Brain microvascular endothelial cell (primary cell): ENCODE measurements around the gene CRTC3.

Source experiments
- DNase-seq: peaks from one replicate; pipeline ENCODE4 v3.0.0-alpha.2; 2020
- H3K27ac ChIP-seq: fragments of 250-450 bp; sonication (Bioruptor Pico); 2 replicates; pipeline ENCODE4 v1.5.1; 2020; ENCODE audit warnings: mild to moderate bottlenecking, moderate library complexity
- H3K27me3 ChIP-seq: fragments of 250-450 bp; sonication (Bioruptor Pico); replicated peaks from 2 replicates; pipeline ENCODE4 v1.5.1; 2020; ENCODE audit warnings: mild to moderate bottlenecking
- H3K36me3 ChIP-seq: fragments of 250-450 bp; sonication (Bioruptor Pico); replicated peaks from 2 replicates; pipeline ENCODE4 v1.5.1; 2020; ENCODE audit warnings: mild to moderate bottlenecking
- H3K4me3 ChIP-seq: 2 replicates; pipeline ENCODE4 v1.5.1; 2011; ENCODE audit warnings: low read depth, mild to moderate bottlenecking, control low read depth, low read length, moderate library complexity
- CTCF ChIP-seq: IDR thresholded peaks from 2 replicates; pipeline ENCODE4 v1.5.1; 2011; ENCODE audit warnings: low read depth, mild to moderate bottlenecking, moderate library complexity, low read length, control low read depth, inconsistent platforms; ENCODE audit errors: missing control alignments
- in situ Hi-C: cut with HindIII; loops from 2 replicates; pipeline ENCODE4 v1.10.0; 2017; ENCODE audit warnings: low sequenced_read_pairs, low pct_ligation_motif_present

CRTC3 gene

DNA sequence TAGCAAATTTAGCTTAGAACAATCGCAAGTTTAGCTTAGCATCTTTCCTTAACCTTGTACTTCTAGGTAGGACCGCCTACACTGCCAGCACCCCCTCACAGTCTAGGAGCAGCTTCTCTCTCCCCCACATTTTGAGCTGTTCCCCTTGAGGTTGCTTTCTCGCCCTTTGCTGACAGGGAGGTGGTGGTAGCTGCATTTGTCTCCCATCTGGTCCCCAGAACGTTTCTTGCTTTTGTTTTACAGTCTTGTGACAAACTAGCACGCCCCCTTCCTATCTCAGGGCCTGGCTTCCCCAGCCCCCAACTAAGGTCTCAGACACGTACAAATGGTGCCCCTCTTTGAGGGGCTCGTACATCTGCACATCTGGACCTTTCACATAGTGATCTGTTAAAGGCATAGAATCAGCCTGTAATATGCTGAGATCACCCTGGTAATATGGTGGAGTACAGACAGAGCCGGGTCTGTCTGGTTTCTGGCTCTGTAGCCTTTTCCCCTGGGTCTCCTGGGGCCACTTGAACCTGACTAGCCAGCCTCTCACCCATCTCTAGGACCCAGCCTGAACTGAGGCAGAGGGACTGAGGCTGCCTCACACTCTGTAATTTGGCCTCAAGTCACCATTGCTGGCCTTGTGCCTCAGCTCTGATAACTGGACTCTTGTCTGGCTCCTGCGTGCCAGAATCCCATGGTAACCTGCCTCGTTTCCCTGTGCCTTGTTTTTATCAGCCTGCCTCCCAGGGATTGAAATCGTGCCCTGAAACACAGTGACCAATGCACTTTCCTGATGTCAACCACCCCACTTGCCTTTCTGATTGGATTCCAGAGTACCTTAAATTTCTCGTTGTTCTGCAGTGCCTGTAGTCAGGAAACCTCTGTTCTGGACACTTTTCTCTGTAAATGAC, 27.7 kb downstream of the CRTC3 start:
- Histone ChIP-seq H3K27ac (peak overlapping the region; percentile 65), H3K4me3 (no peak overlapping the region), H3K27me3 (no peaks in the 10 kb centered on the region), H3K36me3 (no peaks in the 10 kb centered on the region)
- TF ChIP-seq CTCF = no peak
- DNase-seq = peak; percentile 74
- in situ Hi-C loops = no loop called here

- H3K36me3 ChIP-seq = no peaks in the 10 kb centered on the region
- no peak for DNase-seq
- in situ Hi-C loops = no loop called here
- peak overlapping the region; percentile 65 for H3K27ac ChIP-seq
- H3K27me3 ChIP-seq = no peaks in the 10 kb centered on the region
- no peak for TF ChIP-seq CTCF
- H3K4me3 ChIP-seq = no peak overlapping the region
These were observed 28.4 kb downstream of the CRTC3 start for GRCh38 chr15:90558171-90558573.

DNA sequence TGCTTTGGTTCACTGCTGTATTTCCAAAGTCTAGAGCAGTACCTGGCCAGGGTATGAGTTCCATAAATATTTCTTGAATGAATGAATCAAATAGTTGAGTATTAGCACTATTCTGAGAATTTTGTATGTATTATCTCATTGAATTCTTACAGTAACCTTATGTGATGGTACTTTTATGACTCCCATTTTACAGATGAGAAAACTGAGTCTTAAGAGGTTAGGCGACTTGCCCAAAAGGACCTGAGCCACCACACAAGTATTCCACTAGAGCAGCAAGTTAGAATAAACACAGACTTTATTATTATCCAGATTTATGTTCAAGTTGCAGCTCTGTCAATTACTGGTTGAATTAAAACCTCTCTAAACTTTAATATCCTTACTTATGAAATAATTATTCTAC, 29.4 kb downstream of the CRTC3 start:
- no peaks in the 10 kb centered on the region for H3K27me3 ChIP-seq
- no peak for TF ChIP-seq CTCF
- DNase-seq = no peak
- in situ Hi-C loops = no loop called here
- H3K4me3 ChIP-seq = no peak overlapping the region
- no peaks in the 10 kb centered on the region for H3K36me3 ChIP-seq
- no peak overlapping the region for H3K27ac ChIP-seq

DNA sequence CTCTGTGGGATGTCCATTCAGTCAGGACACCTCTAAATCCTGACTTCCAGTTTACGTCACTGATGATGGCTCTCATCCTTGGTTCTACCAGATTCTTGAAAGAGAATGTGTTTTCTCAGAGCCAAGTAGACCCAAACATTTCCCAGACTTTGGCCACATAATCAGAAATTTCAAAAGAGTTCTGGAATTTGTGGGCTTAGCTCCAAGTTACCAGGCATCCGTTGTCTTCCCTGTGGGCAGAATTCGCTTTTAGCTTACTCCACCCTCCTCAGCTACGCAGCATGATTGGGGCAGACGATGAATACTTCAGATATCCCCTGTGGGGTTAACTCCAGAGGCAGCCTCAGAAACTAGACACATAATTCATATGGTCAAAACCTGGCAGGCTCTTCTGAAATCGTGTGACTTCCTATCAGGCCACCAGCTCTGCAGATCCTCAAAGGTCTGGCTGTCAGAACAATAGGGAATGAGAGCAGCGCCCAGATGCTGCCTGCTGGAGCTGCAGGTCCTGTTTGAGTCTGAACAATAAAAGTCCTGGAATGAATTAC, 30.6 kb downstream of the CRTC3 start:
- in situ Hi-C loops = no loop called here
- peak; percentile 89 for DNase-seq
- no peaks in the 10 kb centered on the region for H3K27me3 ChIP-seq
- no peak overlapping the region for H3K4me3 ChIP-seq
- peak overlapping the region; percentile 68 for H3K27ac ChIP-seq
- no peaks in the 10 kb centered on the region for H3K36me3 ChIP-seq
- TF ChIP-seq CTCF = no peak

DNA sequence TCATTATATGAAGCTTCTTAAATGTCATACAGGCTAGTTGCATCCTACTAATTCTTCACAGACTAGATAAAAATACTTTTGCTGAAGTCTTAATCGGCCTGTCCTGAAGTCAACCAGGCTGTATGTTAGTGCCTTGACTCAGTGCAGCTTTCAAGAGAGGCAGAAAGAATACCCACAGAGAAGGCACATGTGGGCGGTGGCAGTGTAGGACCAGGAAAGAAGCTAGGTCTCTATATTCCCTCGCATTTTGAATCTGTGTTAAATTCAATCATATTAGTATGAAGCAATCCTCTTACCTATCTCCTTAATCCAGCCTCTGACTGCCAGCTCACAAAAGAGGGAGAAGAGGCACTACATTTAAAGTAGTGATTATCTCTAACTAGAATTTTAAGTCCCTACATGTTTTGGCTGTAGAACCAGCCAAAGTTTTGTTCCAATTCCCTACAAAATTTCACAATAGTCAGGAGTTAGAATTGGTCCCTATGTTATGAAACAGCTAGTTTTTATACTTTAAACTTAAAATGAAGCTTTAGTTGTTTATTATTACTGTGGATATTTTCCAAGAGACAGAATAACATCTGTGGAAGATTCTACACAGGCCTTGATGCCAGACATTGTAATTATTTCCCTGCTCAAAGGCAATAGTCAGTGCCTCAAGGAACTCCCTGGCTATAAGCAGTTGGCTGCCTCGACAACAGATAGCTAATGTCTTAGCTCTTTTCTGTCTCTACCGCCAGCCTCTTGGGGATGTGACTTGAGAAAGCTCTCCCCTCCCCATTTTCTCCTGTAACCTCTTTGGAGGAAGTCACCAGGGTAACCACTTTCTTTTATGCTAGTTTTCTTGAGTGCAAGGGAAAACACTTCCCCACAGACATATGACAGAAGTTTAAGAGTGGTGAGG, 31.9 kb downstream of the CRTC3 start:
- DNase-seq = no peak
- no peak overlapping the region for H3K27ac ChIP-seq

More for the DNA sequence above, 31.9 kb downstream of the CRTC3 start:
- TF ChIP-seq CTCF = no peak
- H3K36me3 ChIP-seq = no peaks in the 10 kb centered on the region
- no peak overlapping the region for H3K4me3 ChIP-seq
- in situ Hi-C loops = no loop called here
- H3K27me3 ChIP-seq = no peaks in the 10 kb centered on the region
